Kidney epithelial cell (primary cell): ENCODE results near the gene AKAIN1. TPM values are rescaled to one million over a fixed set of nuclear protein-coding genes. Genes with fewer than 3 reads are reported as not detected.

Experiments used
- DNase-seq: peaks from one replicate; pipeline ENCODE4 v3.0.0-alpha.2; 2010; ENCODE audit warnings: low read depth
- H3K27me3 ChIP-seq: 2 replicates; pipeline ENCODE4 v1.6.0; 2011; ENCODE audit warnings: low read length; ENCODE audit not compliant: control insufficient read depth, insufficient read depth
- H3K36me3 ChIP-seq: 2 replicates; pipeline ENCODE4 v1.5.1; 2011; ENCODE audit warnings: low read length; ENCODE audit not compliant: control insufficient read depth, insufficient read depth
- H3K4me3 ChIP-seq: 2 replicates; pipeline ENCODE4 v1.5.1; 2011; ENCODE audit warnings: low read depth, mild to moderate bottlenecking, control low read depth, low read length
- total RNA-seq: library from RNA; depleted of rRNA; stranded (reverse); fragments of >200 nt; gene quantifications from 2 replicates; pipeline ENCODE4 v1.2.3, GENCODE V29; 2015
- TF ChIP-seq, protein P1 (sequence below): IDR thresholded peaks from 2 replicates; pipeline ENCODE4 v1.5.1; 2011; ENCODE audit warnings: mild to moderate bottlenecking, moderate library complexity, low read length, control low read depth, inconsistent platforms; ENCODE audit not compliant: insufficient read depth, poor library complexity, severe bottlenecking

Gene AKAIN1
- total RNA-seq, 1 donor from 2014 or later = not detected

DNA sequence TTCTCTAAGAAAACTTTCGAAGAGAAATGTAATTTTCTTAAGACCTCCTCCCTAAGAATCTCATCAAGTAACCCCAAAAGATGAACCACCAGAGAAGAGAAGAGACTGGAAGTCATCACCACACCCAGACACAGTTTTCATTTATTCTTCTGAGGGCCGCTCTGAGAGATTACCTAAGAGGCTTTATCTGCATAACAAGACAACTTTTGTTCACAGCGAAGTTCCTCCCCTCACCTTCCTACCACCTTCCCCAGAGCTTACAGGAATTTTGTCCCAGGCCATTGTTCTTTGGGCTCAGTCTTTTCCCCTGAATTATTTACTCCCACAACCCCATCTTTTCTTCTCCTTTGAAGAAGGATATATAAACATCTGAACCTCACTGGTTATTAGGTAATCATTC is 92.8 kb downstream of the AKAIN1 start:
- DNase-seq = no peak
- Histone ChIP-seq H3K27me3 (no peaks in the 10 kb centered on the region), H3K4me3 (no peak overlapping the region), H3K36me3 (no peaks in the 10 kb centered on the region)
- TF ChIP-seq, protein P1, sequence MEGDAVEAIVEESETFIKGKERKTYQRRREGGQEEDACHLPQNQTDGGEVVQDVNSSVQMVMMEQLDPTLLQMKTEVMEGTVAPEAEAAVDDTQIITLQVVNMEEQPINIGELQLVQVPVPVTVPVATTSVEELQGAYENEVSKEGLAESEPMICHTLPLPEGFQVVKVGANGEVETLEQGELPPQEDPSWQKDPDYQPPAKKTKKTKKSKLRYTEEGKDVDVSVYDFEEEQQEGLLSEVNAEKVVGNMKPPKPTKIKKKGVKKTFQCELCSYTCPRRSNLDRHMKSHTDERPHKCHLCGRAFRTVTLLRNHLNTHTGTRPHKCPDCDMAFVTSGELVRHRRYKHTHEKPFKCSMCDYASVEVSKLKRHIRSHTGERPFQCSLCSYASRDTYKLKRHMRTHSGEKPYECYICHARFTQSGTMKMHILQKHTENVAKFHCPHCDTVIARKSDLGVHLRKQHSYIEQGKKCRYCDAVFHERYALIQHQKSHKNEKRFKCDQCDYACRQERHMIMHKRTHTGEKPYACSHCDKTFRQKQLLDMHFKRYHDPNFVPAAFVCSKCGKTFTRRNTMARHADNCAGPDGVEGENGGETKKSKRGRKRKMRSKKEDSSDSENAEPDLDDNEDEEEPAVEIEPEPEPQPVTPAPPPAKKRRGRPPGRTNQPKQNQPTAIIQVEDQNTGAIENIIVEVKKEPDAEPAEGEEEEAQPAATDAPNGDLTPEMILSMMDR = no peak

GRCh38 chr18:5103693-5104092 is 93.4 kb downstream of the AKAIN1 start:
- Histone ChIP-seq H3K27me3 (no peaks in the 10 kb centered on the region), H3K4me3 (no peak overlapping the region), H3K36me3 (no peaks in the 10 kb centered on the region)
- no peak for DNase-seq
- TF ChIP-seq, protein P1 = no peak

GRCh38 chr18:5103286-5103685 is 93.8 kb downstream of the AKAIN1 start:
- no peaks in the 10 kb centered on the region for H3K36me3 ChIP-seq
- H3K27me3 ChIP-seq = no peaks in the 10 kb centered on the region
- H3K4me3 ChIP-seq = no peak overlapping the region
- TF ChIP-seq, protein P1 = no peak
- no peak for DNase-seq

GRCh38 chr18:5097116-5097703 is 99.8 kb downstream of the AKAIN1 start:
- Histone ChIP-seq H3K27me3 (no peaks in the 10 kb centered on the region), H3K4me3 (no peak overlapping the region), H3K36me3 (no peaks in the 10 kb centered on the region)
- TF ChIP-seq, protein P1 = no peak
- DNase-seq = no peak

DNA sequence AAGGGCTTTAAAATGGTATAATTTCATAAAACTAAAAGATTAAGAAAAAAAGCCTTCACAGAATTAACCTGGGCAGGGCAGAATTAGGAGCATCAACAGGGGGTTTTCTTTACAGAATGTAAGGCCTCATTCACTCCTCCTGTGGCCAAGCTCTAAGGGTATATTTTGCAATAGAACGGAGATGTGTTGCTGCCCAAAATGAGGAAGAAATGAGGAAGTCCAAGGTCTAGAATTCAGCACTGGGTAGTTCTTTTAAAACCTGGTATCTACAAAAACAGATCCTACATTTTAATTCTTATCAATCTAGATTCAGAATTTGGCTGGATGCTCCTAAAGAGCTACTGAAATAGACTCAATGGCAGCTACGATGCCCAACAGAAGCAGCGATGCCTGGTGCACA is 101.8 kb downstream of the AKAIN1 start:
- H3K27me3 ChIP-seq = no peaks in the 10 kb centered on the region
- TF ChIP-seq, protein P1 = no peak
- DNase-seq = no peak
- H3K36me3 ChIP-seq = no peaks in the 10 kb centered on the region
- H3K4me3 ChIP-seq = no peak overlapping the region

- no peak overlapping the region for H3K4me3 ChIP-seq
- no peaks in the 10 kb centered on the region for H3K27me3 ChIP-seq
- TF ChIP-seq, protein P1 = no peak
- no peaks in the 10 kb centered on the region for H3K36me3 ChIP-seq
- no peak for DNase-seq
Measured at GRCh38 chr18:5093902-5094301, 103.2 kb downstream of the AKAIN1 start.

Other genes starting within 250 kb of the AKAIN1 start
- gene ZBTB14, start 98.5 kb upstream of the AKAIN1 start, total RNA-seq = 16.1 and 21.2 TPM in 2 replicates